GM23338 (cell line): ENCODE measurements around the gene MYT1.

Source experiments
- CTCF ChIP-seq, 2 experiments: fragments of 200-600 bp in 1 of 2; sonication (generic) in 1 of 2; conservative IDR thresholded peaks; 2 replicates each; pipeline versions ENCODE4 v1.5.1 to v1.6.1; 2016 to 2017; ENCODE audit warnings: antibody characterized with exemption in 2 of 2, low read depth in 2 of 2, mild to moderate bottlenecking in 2 of 2, moderate library complexity in 1 of 2
- ETS1 ChIP-seq: IDR thresholded peaks from 2 replicates; pipeline ENCODE4 v1.6.1; 2016; ENCODE audit warnings: antibody characterized with exemption
- EZH2 ChIP-seq: fragments of 200-600 bp; sonication (generic); IDR thresholded peaks from one replicate; pipeline ENCODE4 v1.8.0; 2017; ENCODE audit warnings: antibody characterized with exemption, mild to moderate bottlenecking, low read depth; ENCODE audit not compliant: unreplicated experiment
- EZH2phosphoT487 ChIP-seq: fragments of 200-600 bp; sonication (generic); IDR thresholded peaks from one replicate; pipeline ENCODE4 v1.8.1; 2018; ENCODE audit warnings: antibody characterized with exemption; ENCODE audit not compliant: unreplicated experiment
- NANOG ChIP-seq: IDR thresholded peaks from 2 replicates; pipeline ENCODE4 v1.6.1; 2016; ENCODE audit warnings: antibody characterized with exemption, borderline replicate concordance
- POLR2AphosphoS5 ChIP-seq: IDR thresholded peaks from 2 replicates; pipeline ENCODE4 v1.6.1; 2016; ENCODE audit warnings: antibody characterized with exemption, low read depth
- REST ChIP-seq: IDR thresholded peaks from one replicate; pipeline ENCODE4 v1.6.1; 2018; ENCODE audit warnings: antibody characterized with exemption; ENCODE audit not compliant: unreplicated experiment

GRCh38 chr20:64179805-64180204, 15.6 kb downstream of the MYT1 start:
- no peak for TF ChIP-seq CTCF (conservative IDR thresholded peaks at IDR 0.05; ENCODE audit: low read depth in 2 of 2)
- TF ChIP-seq REST, result no peak
- TF ChIP-seq POLR2AphosphoS5, result no peak
- TF ChIP-seq ETS1, result no peak
- no peak for TF ChIP-seq EZH2phosphoT487
- no peak for TF ChIP-seq EZH2
- TF ChIP-seq NANOG, result no peak
